GM12892 (cell line): Measurements from ENCODE around the gene METAP1D.

Experiments
- POLR2A ChIP-seq: IDR thresholded peaks from 2 replicates; pipeline ENCODE4 v1.6.1; 2011; ENCODE audit warnings: low read depth, low read length, control low read depth
- POLR2AphosphoS5 ChIP-seq: IDR thresholded peaks from 2 replicates; pipeline ENCODE4 v1.6.1; 2011; ENCODE audit warnings: low read depth, low read length, control low read depth
- TAF1 ChIP-seq: IDR thresholded peaks from 2 replicates; pipeline ENCODE4 v1.6.1; 2011; ENCODE audit warnings: low read depth, mild to moderate bottlenecking, control low read depth, low read length, borderline replicate concordance

- TF ChIP-seq POLR2A, result no peak
- no peak for TF ChIP-seq POLR2AphosphoS5
- no peak for TF ChIP-seq TAF1
These were observed 74.5 kb downstream of the METAP1D start for GRCh38 chr2:172074254-172074653.
